DOHH2 (cell line): Measurements from ENCODE around the gene GAB1.

Experiments
- H3F3A ChIP-seq: fragments of 200-600 bp; sonication (generic), shearing (Covaris generic); 2 replicates; pipeline ENCODE4 v1.6.0; 2016; ENCODE audit warnings: antibody characterized with exemption, mild to moderate bottlenecking; ENCODE audit not compliant: control insufficient read depth, insufficient read depth
- H3K27ac ChIP-seq: fragments of 200-600 bp; sonication (generic); 2 replicates; pipeline ENCODE4 v1.5.1; 2014; ENCODE audit warnings: low read depth, mild to moderate bottlenecking, low read length, moderate library complexity
- H3K27me3 ChIP-seq: fragments of 200-600 bp; sonication (generic); 2 replicates; pipeline ENCODE4 v1.6.1; 2014; ENCODE audit warnings: mild to moderate bottlenecking, low read length, mixed read lengths; ENCODE audit not compliant: control insufficient read depth
- H3K36me3 ChIP-seq: fragments of 200-600 bp; sonication (generic); 2 replicates; pipeline ENCODE4 v1.6.1; 2014; ENCODE audit warnings: mild to moderate bottlenecking, low read length, moderate library complexity, mixed read lengths; ENCODE audit not compliant: control insufficient read depth
- H3K4me1 ChIP-seq: fragments of 200-600 bp; sonication (generic); 2 replicates; pipeline ENCODE4 v1.6.1; 2014; ENCODE audit warnings: mild to moderate bottlenecking, low read length, mixed read lengths; ENCODE audit not compliant: control insufficient read depth
- H3K4me2 ChIP-seq: fragments of 200-600 bp; sonication (generic); 2 replicates; pipeline ENCODE4 v1.6.0; 2014; ENCODE audit warnings: mild to moderate bottlenecking, low read length, moderate library complexity
- H3K4me3 ChIP-seq: fragments of 200-600 bp; sonication (generic); 2 replicates; pipeline ENCODE4 v1.5.1; 2014; ENCODE audit warnings: mild to moderate bottlenecking, low read length, mixed read lengths
- H3K79me2 ChIP-seq: fragments of 200-600 bp; sonication (generic); 2 replicates; pipeline ENCODE4 v1.6.1; 2014; ENCODE audit warnings: mild to moderate bottlenecking, low read length, mixed read lengths; ENCODE audit not compliant: control insufficient read depth
- H3K9me2 ChIP-seq: fragments of 200-600 bp; sonication (generic); replicated peaks from 2 replicates; pipeline ENCODE4 v1.6.1; 2014; ENCODE audit warnings: mild to moderate bottlenecking, low read length, mixed read lengths; ENCODE audit not compliant: control insufficient read depth
- H3K9me3 ChIP-seq: fragments of 200-600 bp; sonication (generic); 2 replicates; pipeline ENCODE4 v1.6.1; 2014; ENCODE audit warnings: antibody characterized with exemption, low read length, mixed read lengths; ENCODE audit not compliant: control insufficient read depth, insufficient read depth
- H4K20me1 ChIP-seq: fragments of 200-600 bp; sonication (generic); 2 replicates; pipeline ENCODE4 v1.6.0; 2014; ENCODE audit warnings: low read depth, mild to moderate bottlenecking, antibody characterized with exemption, low read length, moderate library complexity; ENCODE audit not compliant: control insufficient read depth, insufficient read depth
- CTCF ChIP-seq: fragments of 200-600 bp; sonication (generic); IDR thresholded peaks from one replicate; pipeline ENCODE4 v1.5.1; 2014; ENCODE audit warnings: antibody characterized with exemption, mild to moderate bottlenecking, low read depth, low read length; ENCODE audit not compliant: poor library complexity, severe bottlenecking
- EZH2phosphoT487 ChIP-seq: fragments of 200-600 bp; sonication (generic); IDR thresholded peaks from 2 replicates; pipeline ENCODE4 v1.6.1; 2017; ENCODE audit warnings: borderline replicate concordance, mild to moderate bottlenecking, antibody characterized with exemption, low read length, moderate library complexity, mixed read lengths

GAB1 gene

GRCh38 chr4:143302536-143302935 is 34.1 kb upstream of the GAB1 start:
- Histone ChIP-seq H3K4me1 (no peaks in the 10 kb centered on the region), H3K79me2 (no peaks in the 10 kb centered on the region), H3F3A (no peaks in the 10 kb centered on the region), H3K36me3 (no peaks in the 10 kb centered on the region), H3K4me2 (no peak overlapping the region), H3K27me3 (no peaks in the 10 kb centered on the region), H4K20me1 (no peaks in the 10 kb centered on the region), H3K4me3 (no peak overlapping the region), H3K27ac (no peak overlapping the region), H3K9me2 (no peaks in the 10 kb centered on the region), H3K9me3 (no peaks in the 10 kb centered on the region)
- no peak for TF ChIP-seq EZH2phosphoT487
- TF ChIP-seq CTCF = no peak

GRCh38 chr4:143306788-143307187 is 29.9 kb upstream of the GAB1 start:
- Histone ChIP-seq H4K20me1 (no peaks in the 10 kb centered on the region), H3K4me1 (no peaks in the 10 kb centered on the region), H3K79me2 (no peaks in the 10 kb centered on the region), H3K9me3 (no peaks in the 10 kb centered on the region), H3K27ac (no peak overlapping the region), H3K27me3 (no peaks in the 10 kb centered on the region), H3K9me2 (no peaks in the 10 kb centered on the region), H3K4me3 (no peak overlapping the region), H3K4me2 (no peak overlapping the region), H3F3A (no peaks in the 10 kb centered on the region), H3K36me3 (no peaks in the 10 kb centered on the region)
- TF ChIP-seq CTCF (no peak), EZH2phosphoT487 (no peak)

GRCh38 chr4:143307531-143307930 is 29.1 kb upstream of the GAB1 start:
- no peaks in the 10 kb centered on the region for H3F3A ChIP-seq
- H3K9me3 ChIP-seq = no peaks in the 10 kb centered on the region
- H3K27me3 ChIP-seq = no peaks in the 10 kb centered on the region
- H3K27ac ChIP-seq = no peak overlapping the region
- H3K36me3 ChIP-seq = no peaks in the 10 kb centered on the region
- no peaks in the 10 kb centered on the region for H3K9me2 ChIP-seq
- H3K79me2 ChIP-seq = no peaks in the 10 kb centered on the region
- no peaks in the 10 kb centered on the region for H4K20me1 ChIP-seq
- H3K4me1 ChIP-seq = no peaks in the 10 kb centered on the region
- no peak overlapping the region for H3K4me2 ChIP-seq
- TF ChIP-seq EZH2phosphoT487 (no peak), CTCF (no peak)
- H3K4me3 ChIP-seq = no peak overlapping the region

- TF ChIP-seq CTCF = no peak
- no peak for TF ChIP-seq EZH2phosphoT487
- no peaks in the 10 kb centered on the region for H3K9me2 ChIP-seq
- H3K27ac ChIP-seq = no peak overlapping the region
- no peaks in the 10 kb centered on the region for H3K9me3 ChIP-seq
- no peaks in the 10 kb centered on the region for H3K27me3 ChIP-seq
- H3K4me3 ChIP-seq = no peak overlapping the region
- no peak overlapping the region for H3K4me2 ChIP-seq
- H3K36me3 ChIP-seq = no peaks in the 10 kb centered on the region
- no peaks in the 10 kb centered on the region for H3K79me2 ChIP-seq
- H4K20me1 ChIP-seq = no peaks in the 10 kb centered on the region
- H3K4me1 ChIP-seq = no peaks in the 10 kb centered on the region
- H3F3A ChIP-seq = no peaks in the 10 kb centered on the region
Observed at GRCh38 chr4:143308377-143308776, 28.3 kb upstream of the GAB1 start.
